Fibroblast of skin of back (primary cell): Measurements from ENCODE around the gene SKAP2.
"Not testable (repeated sequence)": the region's sequence is repeated elsewhere in the genome, so short reads cannot be mapped to it uniquely, and the experiment has no call there.

Source experiments
- DNase-seq: peaks from one replicate; pipeline ENCODE4 v3.0.0-alpha.2; 2013

The SKAP2 gene

GRCh38 chr7:26857506-26858240, 6.7 kb downstream of the SKAP2 start:
- no peak for DNase-seq

DNA sequence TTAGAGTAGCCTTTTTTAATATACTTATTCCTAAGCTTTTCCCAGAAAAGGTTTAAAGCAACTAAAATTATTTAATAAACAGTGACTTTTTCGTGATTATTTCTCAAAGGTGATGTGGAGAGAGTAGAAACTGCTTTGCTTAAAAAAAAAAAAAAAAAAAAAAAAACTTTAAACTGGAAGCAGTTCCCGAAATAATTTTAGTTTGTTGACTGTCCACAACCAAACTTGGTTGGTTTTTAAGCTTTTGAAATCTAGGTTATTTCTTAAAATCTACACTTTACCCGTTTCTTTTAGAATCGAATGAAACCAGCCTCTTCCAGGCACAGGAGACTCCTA, 7.3 kb downstream of the SKAP2 start:
- DNase-seq: no peak

DNA sequence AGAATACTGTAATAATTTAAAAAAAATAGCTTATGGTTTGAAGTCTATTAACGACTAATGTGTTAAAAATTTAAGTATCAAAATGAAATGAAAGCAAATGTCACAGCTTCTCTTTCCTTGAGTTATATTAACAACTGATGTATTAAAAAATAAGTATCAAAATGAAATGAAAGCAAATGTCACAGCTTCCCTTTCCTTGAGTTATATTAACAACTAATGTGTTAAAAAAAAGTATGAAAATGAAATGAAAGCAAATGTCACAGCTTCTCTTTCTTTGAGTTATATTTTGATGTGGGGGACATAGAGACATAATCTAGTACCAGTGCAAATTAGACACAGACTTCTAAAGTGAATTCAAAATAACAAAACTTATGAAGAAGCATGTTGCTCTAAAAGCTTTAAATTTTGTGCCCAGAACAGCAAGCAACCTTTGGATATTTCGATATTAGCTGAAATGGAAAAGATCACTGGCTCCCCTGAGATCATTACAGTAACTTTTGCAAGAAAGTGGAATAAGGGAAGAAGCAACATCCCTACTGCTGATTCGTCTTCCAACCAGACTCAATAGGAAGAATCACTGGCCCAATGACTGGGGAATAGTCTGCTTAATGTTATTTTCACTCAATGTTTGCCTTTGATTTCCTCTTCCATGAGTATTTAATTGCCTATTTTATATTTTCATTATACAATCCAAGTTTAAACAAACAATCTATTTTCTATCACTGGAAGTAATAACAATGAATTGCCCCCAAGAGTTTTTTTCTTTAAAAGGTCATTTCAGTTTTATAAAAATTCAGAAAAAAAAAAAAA, 8.0 kb downstream of the SKAP2 start:
- DNase-seq: no peak

DNA sequence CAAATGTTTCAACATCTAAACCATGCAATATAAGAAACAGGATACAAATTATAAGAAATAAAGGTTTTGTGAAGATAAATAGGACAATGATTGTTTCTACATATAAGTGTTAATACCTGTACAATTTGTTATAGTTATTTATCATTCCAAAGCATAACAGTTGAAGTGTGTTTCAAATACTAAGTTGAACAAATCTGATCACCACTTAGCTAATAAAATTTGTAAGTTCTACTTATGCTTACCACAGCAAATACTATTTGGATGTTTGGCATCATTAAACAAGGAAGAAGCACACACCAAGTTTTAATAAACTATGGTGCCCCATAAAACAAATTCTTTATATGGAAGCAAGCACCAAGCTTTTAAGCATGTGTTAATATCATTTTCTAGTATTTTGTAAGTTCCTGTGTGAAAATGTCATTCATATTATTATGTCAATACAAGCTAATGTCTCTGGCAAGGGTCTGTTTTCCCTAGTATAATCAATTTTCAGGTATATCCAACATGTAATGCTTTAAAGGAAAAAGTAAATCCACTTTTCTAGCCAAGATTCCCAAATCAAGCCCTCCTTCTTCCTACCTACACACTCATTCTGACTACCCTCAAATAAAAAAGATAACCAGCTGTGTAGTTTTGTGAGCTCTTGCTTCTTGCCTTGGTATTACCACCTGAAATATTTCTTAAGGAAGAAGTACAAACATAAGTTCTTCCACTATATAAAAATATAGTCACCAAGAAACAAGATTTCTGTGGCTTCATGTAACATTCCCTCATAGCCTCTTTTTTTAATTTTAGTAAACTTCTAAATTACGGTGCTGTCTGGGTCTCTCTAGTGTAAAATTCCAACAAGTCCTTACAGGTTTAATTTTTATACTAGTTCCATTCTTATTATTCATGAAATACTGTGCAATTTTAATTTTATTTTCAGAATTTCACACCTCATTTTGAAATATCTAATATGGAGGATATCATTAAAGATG, 9.2 kb downstream of the SKAP2 start:
- no peak for DNase-seq

GRCh38 chr7:26853788-26854393, 10.5 kb downstream of the SKAP2 start:
- peak; percentile 28 for DNase-seq

- DNase-seq: no peak
Observed at GRCh38 chr7:26850193-26850651, 14.2 kb downstream of the SKAP2 start.

DNA sequence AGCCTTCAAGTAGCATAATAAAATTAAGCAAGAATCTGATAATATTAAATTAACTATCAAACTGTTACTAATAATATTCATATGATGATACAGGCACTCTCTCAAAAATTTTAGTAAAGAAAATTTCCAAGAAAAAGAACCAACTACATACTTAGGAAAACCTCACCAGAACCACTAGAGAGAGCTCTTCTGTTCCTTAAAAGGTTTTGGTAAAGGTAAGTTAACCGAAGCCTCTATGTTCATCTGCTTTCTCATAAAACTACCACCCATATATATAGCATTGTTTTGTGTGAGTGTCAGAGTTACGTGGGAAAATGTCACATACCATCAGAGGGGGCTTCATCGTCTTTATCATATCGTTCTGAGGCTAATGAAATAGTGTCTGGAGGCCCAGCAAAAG, 20.7 kb downstream of the SKAP2 start:
- no peak for DNase-seq

DNA sequence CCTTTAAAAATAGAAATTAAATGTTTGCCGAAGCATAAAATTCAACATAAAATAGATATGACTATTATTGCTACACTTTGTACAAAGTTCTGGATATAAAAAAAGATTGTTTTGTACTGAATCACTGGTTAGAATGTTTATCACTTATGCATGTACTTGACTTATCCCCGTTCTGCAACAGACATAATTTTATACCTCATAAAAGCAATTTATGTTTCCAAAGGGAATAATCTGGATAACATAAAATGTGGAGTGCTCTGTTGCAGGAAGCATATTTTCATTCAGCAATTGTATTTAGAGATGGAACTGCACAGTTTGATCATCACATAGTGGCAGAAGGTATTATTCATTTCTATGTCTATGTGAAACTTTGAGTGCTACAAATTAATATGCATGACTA, 21.5 kb downstream of the SKAP2 start:
- no peak for DNase-seq

- no peak for DNase-seq
Observed at GRCh38 chr7:26841003-26841739, 23.2 kb downstream of the SKAP2 start.

DNA sequence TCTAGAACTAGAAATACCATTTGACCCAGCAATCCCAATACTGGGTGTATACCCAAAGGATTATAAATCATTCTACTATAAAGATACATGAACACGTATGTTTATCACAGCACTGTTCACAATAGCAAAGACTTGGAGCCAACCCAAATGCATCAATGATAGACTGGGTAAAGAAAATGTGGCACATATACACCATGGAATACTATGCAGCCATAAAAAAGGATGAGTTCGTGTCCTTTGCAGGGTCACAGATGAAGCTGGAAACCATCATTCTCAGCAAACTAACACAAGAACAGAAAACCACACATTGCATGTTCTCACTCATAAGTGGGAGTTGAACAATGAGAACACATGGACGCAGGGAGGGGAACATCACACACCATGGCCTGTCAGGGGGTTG, 27.6 kb downstream of the SKAP2 start:
- DNase-seq: not testable (repeated sequence)

GRCh38 chr7:26815426-26815825, 49.0 kb downstream of the SKAP2 start:
- no peak for DNase-seq

- no peak for DNase-seq
Observed at GRCh38 chr7:26813432-26813831, 51.0 kb downstream of the SKAP2 start.

DNA sequence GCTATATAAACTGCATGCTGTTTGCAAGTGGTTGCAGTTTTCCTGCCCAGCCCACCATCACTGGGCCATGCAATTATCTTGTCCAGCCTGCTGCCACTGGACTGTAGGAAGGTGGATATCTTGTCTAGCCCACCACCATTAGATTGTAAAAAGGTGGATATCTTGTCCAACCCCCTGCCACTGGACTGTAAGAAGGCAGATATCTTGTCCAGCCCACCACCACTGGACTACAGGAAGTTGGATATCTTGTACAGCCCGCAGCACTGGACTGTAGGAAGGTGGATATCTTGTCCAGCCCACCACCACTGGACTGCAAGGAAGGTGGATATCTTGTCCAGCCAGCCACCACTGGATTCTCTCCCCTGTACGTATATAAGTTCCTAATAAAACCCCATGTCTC, 69.8 kb downstream of the SKAP2 start:
- DNase-seq: no peak

GRCh38 chr7:26792576-26792975, 71.8 kb downstream of the SKAP2 start:
- DNase-seq: no peak

- DNase-seq: no peak
Observed at GRCh38 chr7:26792006-26792405, 72.4 kb downstream of the SKAP2 start.

DNA sequence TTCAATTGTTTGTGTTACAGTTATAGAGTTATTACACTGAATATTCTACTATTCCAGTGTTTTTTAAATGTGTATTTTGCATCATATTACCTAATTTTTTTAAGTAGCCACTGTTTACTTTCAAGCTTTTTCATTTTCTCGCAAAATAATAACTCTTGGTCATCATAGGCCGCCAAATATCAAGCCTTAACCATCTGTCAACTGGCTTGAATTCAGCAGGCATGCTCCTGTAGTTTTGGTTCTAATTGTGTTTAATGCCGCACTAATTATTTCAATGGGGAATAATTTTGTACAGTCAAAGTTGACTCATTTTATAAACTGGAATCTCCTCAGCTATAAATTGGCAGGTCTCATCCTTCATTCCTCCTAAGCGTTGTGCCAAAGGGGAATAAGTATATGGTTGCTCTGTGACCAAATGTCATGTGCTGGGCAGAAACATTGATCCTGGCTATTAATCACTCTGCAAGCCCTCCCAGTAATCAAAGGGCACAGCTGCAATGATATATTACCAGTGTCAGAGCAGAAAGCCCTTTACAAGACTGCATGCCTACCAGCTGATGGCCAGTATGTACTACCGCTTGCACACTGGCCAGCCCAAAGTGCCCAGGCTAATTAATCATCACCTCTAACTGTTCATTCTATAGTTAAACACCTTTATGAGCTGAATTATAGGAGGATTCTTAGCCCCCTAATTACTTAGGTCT, 74.8 kb downstream of the SKAP2 start:
- DNase-seq: no peak

- DNase-seq: no peak
Observed at GRCh38 chr7:26787701-26788100, 76.7 kb downstream of the SKAP2 start.

DNA sequence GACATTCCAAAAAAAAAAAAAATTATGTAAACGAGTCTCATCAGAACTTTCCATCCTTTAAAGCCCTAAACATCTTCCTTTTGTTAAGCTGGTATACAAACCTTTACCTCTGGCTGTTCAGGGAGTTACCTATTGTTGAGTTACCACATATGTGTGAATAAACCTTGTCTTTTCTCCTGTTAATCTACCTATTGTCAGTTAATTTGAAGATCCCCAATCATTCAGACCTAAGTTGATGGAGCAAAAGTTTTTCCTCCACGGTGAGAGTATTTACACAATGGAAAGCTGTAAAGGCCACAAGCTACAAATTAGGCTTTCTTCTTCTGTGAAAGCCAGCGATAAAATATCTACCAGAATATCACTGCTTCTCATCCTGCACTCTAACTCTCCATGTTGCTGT, 80.3 kb downstream of the SKAP2 start:
- DNase-seq: no peak

DNA sequence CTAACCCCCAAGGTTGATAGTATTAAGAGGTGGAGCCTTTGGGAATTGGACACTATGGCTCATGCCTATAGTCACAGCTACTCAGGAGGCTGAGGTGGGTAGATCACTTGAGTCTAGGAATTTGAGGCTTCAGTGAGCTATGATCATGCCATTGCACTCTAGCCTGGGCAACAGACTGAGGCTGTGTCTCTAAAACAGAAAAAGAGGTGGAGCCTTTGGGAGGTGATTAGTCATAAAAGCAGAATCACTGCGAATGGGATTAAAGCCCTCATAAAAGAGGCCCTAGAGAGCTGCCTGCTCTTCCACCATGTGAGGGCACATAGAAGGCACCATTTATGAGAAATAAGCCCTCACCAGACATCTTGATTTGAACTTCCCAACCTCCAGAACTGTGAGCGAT, 81.9 kb downstream of the SKAP2 start:
- DNase-seq: no peak

DNA sequence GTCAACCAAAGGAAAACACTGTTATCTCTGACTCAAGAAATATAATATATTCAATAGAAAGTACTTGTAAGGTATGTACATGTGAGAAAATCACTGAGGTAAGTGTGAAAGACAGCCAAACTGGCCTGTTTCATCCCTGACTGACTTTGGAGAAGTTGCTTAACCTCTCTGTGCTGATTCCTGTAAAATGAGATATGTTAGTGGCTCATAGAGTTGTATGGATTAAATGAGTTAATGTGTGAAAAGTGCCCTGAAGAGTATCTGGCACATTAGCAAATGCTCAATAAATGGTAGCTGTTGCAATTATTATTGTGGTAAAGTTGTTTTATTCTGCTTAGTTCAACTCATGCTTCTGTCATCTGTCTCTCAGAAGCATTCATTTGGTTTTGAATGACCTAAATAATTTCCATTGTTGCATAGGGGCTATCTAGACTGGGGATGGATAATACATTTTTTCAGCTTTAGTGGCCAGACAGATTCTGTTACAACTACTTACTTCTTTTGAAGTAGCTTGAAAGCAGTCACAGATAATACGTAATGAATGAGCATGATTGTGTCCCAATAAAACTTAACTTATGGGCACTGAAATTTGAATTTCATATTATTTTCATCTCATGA, 84.3 kb downstream of the SKAP2 start:
- DNase-seq: no peak

GRCh38 chr7:26777385-26777784, 87.0 kb downstream of the SKAP2 start:
- no peak for DNase-seq
